Left lung (tissue), 10 donors: ENCODE results near the gene ATAD3C. TPM values are rescaled to one million over a fixed set of nuclear protein-coding genes. Genes with fewer than 3 reads are reported as not detected.
"Not testable (repeated sequence)": the region's sequence is repeated elsewhere in the genome, so short reads cannot be mapped to it uniquely, and the experiment has no call there.

Source experiments
- ATAC-seq: fragments of 200-7000 bp; cut with Tn5 transposase; one replicate; pipeline ENCODE4 v1.9.1; 2020; ENCODE audit warnings: moderate library complexity
- DNase-seq, 4 donors: peaks; one replicate each; pipeline ENCODE4 v3.0.0-alpha.2; 2013 to 2020
- H3K27ac ChIP-seq, 2 donors: fragments of 200-600 bp; sonication (generic) in 1 of 2; one replicate each; pipeline versions ENCODE4 v1.5.0 to v1.8.0; 2020 to 2021
- H3K27me3 ChIP-seq, 2 donors: fragments of 200-600 bp; sonication (generic) in 1 of 2; one replicate each; pipeline versions ENCODE4 v1.5.0 to v1.8.0; 2020 to 2021
- H3K36me3 ChIP-seq, 2 donors: fragments of 200-600 bp; sonication (generic) in 1 of 2; one replicate each; pipeline versions ENCODE4 v1.5.0 to v1.8.0; 2020 to 2021
- H3K4me1 ChIP-seq, 2 donors: fragments of 200-600 bp; one replicate each; pipeline ENCODE4 v1.8.0; 2021
- H3K4me3 ChIP-seq, 2 donors: fragments of 200-600 bp; sonication (generic) in 1 of 2; one replicate each; pipeline versions ENCODE4 v1.5.0 to v1.8.0; 2020 to 2021; ENCODE audit warnings: mild to moderate bottlenecking in 1 of 2
- H3K9me3 ChIP-seq, 2 donors: fragments of 200-600 bp; sonication (generic) in 1 of 2; one replicate each; pipeline versions ENCODE4 v1.5.0 to v1.8.0; 2020 to 2021
- intact Hi-C, 2 donors: fragments of 100-400 bp; cut with DNase I; formaldehyde crosslinking; loops; one replicate each; pipeline versions ENCODE4 v1.11.2 to v1.14.2; 2022
- polyA plus RNA-seq, 6 donors: library from polyadenylated mRNA; unstranded; fragments of 120-200 nt; gene quantifications; one replicate each; pipeline ENCODE4 v1.2.1, GENCODE V29; 2013; ENCODE audit not compliant: insufficient read length in 6 of 6
- total RNA-seq, 2 donors: library from RNA; stranded (reverse); fragmentation: NEBNext Ultra II Directional; extraction: Animal tissue kit (Norgen Biotek cat#: 25700); gene quantifications; one replicate each; pipeline ENCODE4 v1.2.1, GENCODE V29; 2021
- TF ChIP-seq, protein P1 (sequence below), 2 donors: fragments of 200-600 bp; sonication (generic) in 1 of 2; IDR thresholded peaks; one replicate each; pipeline versions ENCODE4 v1.5.0 to v1.8.0; 2021; ENCODE audit warnings: antibody characterized with exemption in 2 of 2
- donor health status: DM: no; HTN: yes; CAD: no.
- donor health status: DM: no; HTN: no; CAD: no.

The ATAD3C gene
- total and polyA plus RNA-seq, 8 donors: 0.88 to 14.9 (median 4.0) TPM

GRCh38 chr1:1470626-1471388 is 21.3 kb downstream of the ATAD3C start:
- no peaks in the 10 kb centered on the region for H3K9me3 ChIP-seq
- no peak for DNase-seq
- H3K4me1 ChIP-seq: peaks cover 9 to 31% of the 10 kb centered on the region in 2 donors
- H3K4me3 ChIP-seq: peak overlapping the region; percentile 72 to 78
- H3K27me3 ChIP-seq: no peaks in the 10 kb centered on the region
- intact Hi-C loops: no loop called here
- peak; percentile 20 for ATAC-seq
- TF ChIP-seq, protein P1, sequence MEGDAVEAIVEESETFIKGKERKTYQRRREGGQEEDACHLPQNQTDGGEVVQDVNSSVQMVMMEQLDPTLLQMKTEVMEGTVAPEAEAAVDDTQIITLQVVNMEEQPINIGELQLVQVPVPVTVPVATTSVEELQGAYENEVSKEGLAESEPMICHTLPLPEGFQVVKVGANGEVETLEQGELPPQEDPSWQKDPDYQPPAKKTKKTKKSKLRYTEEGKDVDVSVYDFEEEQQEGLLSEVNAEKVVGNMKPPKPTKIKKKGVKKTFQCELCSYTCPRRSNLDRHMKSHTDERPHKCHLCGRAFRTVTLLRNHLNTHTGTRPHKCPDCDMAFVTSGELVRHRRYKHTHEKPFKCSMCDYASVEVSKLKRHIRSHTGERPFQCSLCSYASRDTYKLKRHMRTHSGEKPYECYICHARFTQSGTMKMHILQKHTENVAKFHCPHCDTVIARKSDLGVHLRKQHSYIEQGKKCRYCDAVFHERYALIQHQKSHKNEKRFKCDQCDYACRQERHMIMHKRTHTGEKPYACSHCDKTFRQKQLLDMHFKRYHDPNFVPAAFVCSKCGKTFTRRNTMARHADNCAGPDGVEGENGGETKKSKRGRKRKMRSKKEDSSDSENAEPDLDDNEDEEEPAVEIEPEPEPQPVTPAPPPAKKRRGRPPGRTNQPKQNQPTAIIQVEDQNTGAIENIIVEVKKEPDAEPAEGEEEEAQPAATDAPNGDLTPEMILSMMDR (IDR thresholded peaks at IDR 0.05): no peak
- H3K27ac ChIP-seq: peak overlapping the region; percentile 61 to 80
- no peaks in the 10 kb centered on the region for H3K36me3 ChIP-seq

- intact Hi-C loops: no loop called here
- ATAC-seq: peak; percentile 98
- peak; percentile 89 to 96 (median 95) for DNase-seq
- Histone ChIP-seq H3K36me3 (peaks cover 0 to under 1% of the 10 kb centered on the region in 2 donors), H3K4me3 (peak within 1 kb of the TSS; percentile 72 to 78), H3K4me1 (peaks cover 9 to 31% of the 10 kb centered on the region in 2 donors), H3K27me3 (no peaks in the 10 kb centered on the region), H3K27ac (peak within 1 kb of the TSS; percentile 61 to 80), H3K9me3 (no peaks in the 10 kb centered on the region)
- TF ChIP-seq, protein P1 (IDR thresholded peaks at IDR 0.05): no peak
These were observed 22.0 kb downstream of the ATAD3C start, which contains the start of gene ATAD3B for GRCh38 chr1:1471389-1472052. ATAD3B (plus strand) TSS chr1:1471765; CDS start chr1:1471885, 120 bp downstream.

GRCh38 chr1:1472053-1472876 is 22.8 kb downstream of the ATAD3C start:
- peak overlapping the region; percentile 72 to 78 for H3K4me3 ChIP-seq
- intact Hi-C loops, H3K9me3 ChIP-seq, DNase-seq, H3K27me3 ChIP-seq, H3K36me3 ChIP-seq: not testable (repeated sequence)
- H3K27ac ChIP-seq: peak overlapping the region in 1 of 2 donors; percentile 80
- ATAC-seq: peak; percentile 7
- H3K4me1 ChIP-seq: peaks cover 9 to 31% of the 10 kb centered on the region in 2 donors

- not testable (repeated sequence) for H3K27ac ChIP-seq, ATAC-seq, H3K27me3 ChIP-seq, H3K4me3 ChIP-seq, H3K9me3 ChIP-seq, DNase-seq
- intact Hi-C loops: loop anchor here in 1 of 2 donors (5.0 kb wide), 1 partner anchor 41 kb away; no protein-coding TSS in a partner anchor
- Histone ChIP-seq H3K36me3 (peaks cover 0 to 42% of the 10 kb centered on the region in 2 donors), H3K4me1 (peaks cover 4 to 24% of the 10 kb centered on the region in 2 donors)
These were observed 26.5 kb downstream of the ATAD3C start for GRCh38 chr1:1476011-1476410.

DNA sequence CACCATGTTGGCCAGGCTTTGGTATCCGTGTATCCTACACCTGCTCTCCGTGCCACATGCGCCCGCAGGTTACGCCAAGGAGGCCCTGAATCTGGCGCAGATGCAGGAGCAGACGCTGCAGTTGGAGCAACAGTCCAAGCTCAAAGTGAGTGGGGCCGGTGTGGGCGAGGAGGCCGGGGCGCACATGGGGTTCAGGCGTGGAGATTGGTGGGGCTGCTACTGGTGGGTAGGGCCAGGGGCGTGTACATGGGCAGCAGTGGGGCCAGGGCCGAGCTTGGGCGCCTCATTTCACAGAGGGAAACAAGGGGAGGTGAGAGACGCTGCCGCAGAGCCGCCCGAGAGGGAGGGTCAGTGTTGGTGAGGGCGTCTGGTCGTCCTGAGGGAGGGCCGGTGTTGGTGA is 27.7 kb downstream of the ATAD3C start:
- no peaks in the 10 kb centered on the region for H3K9me3 ChIP-seq
- H3K4me1 ChIP-seq: peaks cover 4 to 21% of the 10 kb centered on the region in 2 donors
- H3K27me3 ChIP-seq: no peaks in the 10 kb centered on the region
- no peak overlapping the region for H3K4me3 ChIP-seq
- DNase-seq (no peak), ATAC-seq (no peak)
- peaks cover 0 to 48% of the 10 kb centered on the region in 2 donors for H3K36me3 ChIP-seq
- no peak overlapping the region for H3K27ac ChIP-seq
- intact Hi-C loops: loop anchor here in 1 of 2 donors (5.0 kb wide), 1 partner anchor 40 kb away; no protein-coding TSS in a partner anchor
- TF ChIP-seq, protein P1 (IDR thresholded peaks at IDR 0.05): no peak
